GM12872 (cell line): ENCODE data around the gene L3MBTL4.

Experiments used
- TF ChIP-seq, protein P1 (sequence below): IDR thresholded peaks from 3 replicates; pipeline ENCODE4 v1.5.1; 2011; ENCODE audit warnings: low read depth, mild to moderate bottlenecking, low read length, moderate library complexity; ENCODE audit not compliant: insufficient read depth

The L3MBTL4 gene

DNA sequence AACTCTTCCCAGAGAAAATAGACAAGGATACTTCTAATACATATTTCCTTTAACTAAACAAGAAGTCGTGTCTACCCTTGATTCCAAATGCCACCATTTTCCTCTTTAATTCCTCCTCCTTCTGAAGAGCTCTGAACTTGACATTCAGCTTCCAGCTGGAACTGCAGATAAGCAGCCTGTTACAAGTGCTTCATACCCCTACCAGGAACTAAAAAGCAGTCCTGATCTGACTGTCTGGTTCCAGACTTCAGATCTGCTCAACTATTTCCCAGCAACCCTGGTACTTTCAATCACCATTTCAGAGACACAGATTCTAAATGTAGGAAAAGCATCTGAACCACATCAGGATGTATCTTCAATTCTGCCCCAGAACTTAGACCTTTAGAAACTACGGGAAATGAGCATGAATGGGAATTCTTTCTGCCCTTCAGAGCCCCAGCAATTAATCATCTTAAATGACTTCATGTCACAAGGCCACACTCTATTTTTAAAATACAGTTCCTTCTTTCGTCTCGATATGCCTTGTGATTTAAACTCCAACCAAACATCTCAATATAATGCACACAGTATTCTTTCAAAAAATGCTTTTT lies 159.5 kb downstream of the L3MBTL4 start:
- TF ChIP-seq, protein P1, sequence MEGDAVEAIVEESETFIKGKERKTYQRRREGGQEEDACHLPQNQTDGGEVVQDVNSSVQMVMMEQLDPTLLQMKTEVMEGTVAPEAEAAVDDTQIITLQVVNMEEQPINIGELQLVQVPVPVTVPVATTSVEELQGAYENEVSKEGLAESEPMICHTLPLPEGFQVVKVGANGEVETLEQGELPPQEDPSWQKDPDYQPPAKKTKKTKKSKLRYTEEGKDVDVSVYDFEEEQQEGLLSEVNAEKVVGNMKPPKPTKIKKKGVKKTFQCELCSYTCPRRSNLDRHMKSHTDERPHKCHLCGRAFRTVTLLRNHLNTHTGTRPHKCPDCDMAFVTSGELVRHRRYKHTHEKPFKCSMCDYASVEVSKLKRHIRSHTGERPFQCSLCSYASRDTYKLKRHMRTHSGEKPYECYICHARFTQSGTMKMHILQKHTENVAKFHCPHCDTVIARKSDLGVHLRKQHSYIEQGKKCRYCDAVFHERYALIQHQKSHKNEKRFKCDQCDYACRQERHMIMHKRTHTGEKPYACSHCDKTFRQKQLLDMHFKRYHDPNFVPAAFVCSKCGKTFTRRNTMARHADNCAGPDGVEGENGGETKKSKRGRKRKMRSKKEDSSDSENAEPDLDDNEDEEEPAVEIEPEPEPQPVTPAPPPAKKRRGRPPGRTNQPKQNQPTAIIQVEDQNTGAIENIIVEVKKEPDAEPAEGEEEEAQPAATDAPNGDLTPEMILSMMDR, result no peak

DNA sequence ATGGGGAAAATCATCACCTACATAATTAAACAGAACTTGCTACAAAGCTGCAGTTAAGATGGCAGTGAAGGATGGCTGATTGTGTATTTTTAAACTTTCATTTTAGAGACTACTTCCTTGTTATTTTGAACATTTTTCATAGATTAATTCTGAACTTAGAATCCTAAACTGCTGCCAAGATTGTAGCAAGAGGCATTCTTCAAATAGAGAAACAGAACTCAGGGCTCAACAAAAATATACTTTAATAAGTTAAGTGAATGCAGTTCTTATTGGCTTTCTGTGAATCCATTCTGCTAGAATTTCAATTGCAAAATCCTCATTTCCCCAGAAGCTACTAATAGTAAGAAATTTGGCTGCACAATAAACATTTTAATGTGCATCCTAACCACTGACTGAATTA lies 160.3 kb downstream of the L3MBTL4 start:
- TF ChIP-seq, protein P1, result no peak

DNA sequence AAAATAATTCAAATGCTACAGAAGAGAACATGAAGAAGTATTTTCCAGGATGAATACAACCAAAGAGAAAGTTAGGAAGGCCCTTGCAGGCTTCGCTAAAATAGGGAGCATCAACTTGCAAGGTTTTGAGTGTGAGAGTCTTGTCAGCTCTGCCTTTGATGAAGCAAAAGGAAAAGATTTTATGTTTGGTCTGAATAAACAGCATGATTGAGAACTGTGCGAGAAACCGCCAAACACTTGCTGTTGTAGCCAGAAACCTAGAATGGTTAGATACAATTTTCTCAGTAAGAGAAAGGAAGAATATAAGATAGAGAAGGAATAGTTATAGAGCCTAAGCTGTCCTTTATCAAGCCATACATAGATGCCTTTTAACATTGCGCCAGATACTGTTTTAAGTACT lies 163.6 kb downstream of the L3MBTL4 start:
- TF ChIP-seq, protein P1, result no peak

DNA sequence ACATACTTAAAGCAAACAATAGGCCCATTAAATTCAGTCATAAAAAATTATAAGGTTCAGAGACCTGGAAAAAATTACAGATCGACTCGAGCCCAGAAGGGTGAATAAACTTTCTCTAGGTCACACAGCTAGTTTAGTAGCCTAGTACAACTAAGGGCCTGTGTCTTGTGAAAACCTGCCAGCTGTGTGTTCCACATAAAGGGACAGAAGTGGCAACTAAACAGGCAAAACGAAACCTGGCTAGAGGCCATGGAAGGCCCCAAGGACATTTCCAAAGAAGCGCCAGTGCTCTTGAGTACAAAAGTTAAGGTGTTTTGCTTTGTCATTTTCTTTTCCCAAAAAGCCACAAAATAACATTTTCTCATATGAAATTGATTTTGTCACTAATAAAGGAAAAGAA lies 164.9 kb downstream of the L3MBTL4 start:
- TF ChIP-seq, protein P1, result no peak

DNA sequence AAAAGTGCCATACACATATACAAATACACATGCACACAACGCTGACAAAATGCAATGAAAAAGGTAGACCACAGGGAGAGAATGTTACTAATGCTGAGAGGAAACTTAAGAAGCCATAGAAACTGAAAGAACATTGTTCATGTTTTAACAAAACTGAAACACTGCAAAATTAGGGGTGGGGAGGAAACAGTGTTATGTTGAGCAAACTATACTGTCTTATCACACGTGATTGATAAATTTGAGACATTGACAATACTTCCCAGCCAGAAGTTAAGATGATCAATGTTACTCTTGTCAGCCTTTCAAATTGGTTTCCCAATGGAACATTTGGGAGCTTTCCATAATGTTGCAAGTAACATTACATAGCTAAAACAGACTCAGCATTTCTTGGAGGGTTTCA lies 165.5 kb downstream of the L3MBTL4 start:
- TF ChIP-seq, protein P1, result no peak

DNA sequence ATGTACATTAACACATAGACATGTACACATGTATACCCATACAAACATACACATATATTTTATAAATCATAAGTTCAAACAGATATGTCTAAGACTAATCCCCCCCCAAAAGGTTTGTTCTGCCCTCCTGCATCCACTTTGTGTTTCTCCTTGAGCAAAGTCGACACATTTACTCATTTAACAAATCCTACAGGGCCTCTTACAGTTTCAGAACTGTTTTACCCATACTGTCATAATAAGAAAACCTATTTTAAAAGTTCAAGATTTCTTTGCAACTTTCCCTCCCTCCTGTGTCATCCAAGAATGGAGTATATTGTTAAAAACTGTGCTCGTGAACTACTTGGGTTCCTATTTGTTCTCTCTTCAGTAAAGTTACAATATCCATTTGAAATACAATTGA lies 166.7 kb downstream of the L3MBTL4 start:
- TF ChIP-seq, protein P1, result no peak

DNA sequence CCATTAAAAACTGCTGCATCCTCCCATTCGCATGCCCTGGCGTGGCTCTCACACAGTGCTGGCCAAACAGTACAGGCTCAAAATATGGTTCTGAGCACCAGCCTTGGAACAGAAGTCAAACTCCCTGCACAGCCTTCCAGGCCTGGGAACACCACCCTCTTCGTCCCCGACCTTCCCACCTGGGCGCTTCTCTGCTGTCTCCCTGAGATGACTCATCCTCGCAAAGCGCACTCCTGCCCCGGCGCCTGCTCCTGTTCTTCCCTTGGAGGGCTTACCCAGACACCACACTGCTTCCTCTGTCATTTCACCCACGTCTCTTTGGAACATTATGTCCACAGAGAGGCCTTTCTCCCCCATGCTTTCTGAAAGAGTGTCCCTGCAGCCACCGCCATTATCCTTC lies 172.7 kb downstream of the L3MBTL4 start:
- TF ChIP-seq, protein P1, result no peak

DNA sequence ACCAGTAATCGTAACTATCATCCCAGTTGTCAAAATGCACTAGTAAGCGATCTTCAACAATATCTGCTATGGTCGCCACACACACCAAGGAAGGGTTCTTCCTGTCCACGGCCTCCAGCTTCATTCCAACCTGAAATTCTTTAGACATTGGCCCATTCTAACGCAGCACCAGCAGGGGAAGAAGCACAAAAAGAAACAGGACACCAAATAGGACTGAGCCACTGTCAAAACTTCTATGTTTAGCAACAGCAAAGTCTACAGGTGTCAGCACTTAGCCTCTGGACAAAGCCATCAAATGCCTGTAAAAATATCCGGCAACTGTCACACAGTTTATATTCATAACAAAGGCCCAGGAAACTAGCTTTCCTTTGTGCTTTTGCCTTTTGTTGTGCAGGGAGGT lies 175.0 kb downstream of the L3MBTL4 start:
- TF ChIP-seq, protein P1, result no peak
